GM19193 (cell line): ENCODE measurements around the gene DET1.
A peak's percentile ranks its signal among the peaks of the same experiment; 100 is the strongest.

Experiments used
- POLR2A ChIP-seq: IDR thresholded peaks from 4 replicates; pipeline ENCODE4 v1.6.1; 2011; ENCODE audit not compliant: insufficient read depth, insufficient read length; ENCODE audit errors: extremely low read depth

The DET1 gene

GRCh38 chr15:88476635-88477060 lies 69.8 kb downstream of the DET1 start:
- TF ChIP-seq POLR2A: no peak

GRCh38 chr15:88472225-88472624 lies 74.3 kb downstream of the DET1 start:
- TF ChIP-seq POLR2A: no peak

GRCh38 chr15:88470625-88471372 lies 75.7 kb downstream of the DET1 start:
- no peak for TF ChIP-seq POLR2A

- no peak for TF ChIP-seq POLR2A
Observed at GRCh38 chr15:88469321-88469720, 77.2 kb downstream of the DET1 start.

- TF ChIP-seq POLR2A: no peak
Observed at GRCh38 chr15:88467935-88468528, 78.4 kb downstream of the DET1 start.

- TF ChIP-seq POLR2A: peak; percentile 83
Observed at GRCh38 chr15:88467073-88467934, 79.2 kb downstream of the DET1 start, which contains the start of the genes MRPL46 and MRPS11. Gene MRPL46 (minus strand): TSS chr15:88467388. CDS start chr15:88467377, 11 bp downstream. Gene MRPS11 (plus strand): TSS chr15:88467708. CDS start chr15:88467718, 10 bp downstream.

GRCh38 chr15:88465633-88466224 lies 80.8 kb downstream of the DET1 start:
- TF ChIP-seq POLR2A: no peak

- no peak for TF ChIP-seq POLR2A
Observed at GRCh38 chr15:88463870-88464532, 82.5 kb downstream of the DET1 start.
